IMR-90 (cell line): Measurements from ENCODE around the gene RNF40. TPM values are rescaled to one million over a fixed set of nuclear protein-coding genes. Genes with fewer than 3 reads are reported as not detected.

Source experiments
- ATAC-seq: fragments of 200-7000 bp; cut with Tn5 transposase; 2 replicates; pipeline ENCODE4 v1.9.1; 2020; ENCODE audit warnings: low read depth, mild to moderate bottlenecking, moderate library complexity
- BruUV-seq: library from RNA; stranded (reverse); fragments of 400-500 nt; replicated peaks from 2 replicates; lab custom pipeline; 2021; lab: Mats Ljungman, UMichigan
- CTCF ChIA-PET: fragments of 300-600 bp; formaldehyde crosslinking; extraction: SDS; loops from one replicate; lab custom pipeline; 2021; ENCODE audit warnings: antibody characterized with exemption; lab: Yijun Ruan, JAX
- POLR2A ChIA-PET: fragments of 300-600 bp; sonication (Branson Sonifier 250); formaldehyde crosslinking; loops from one replicate; lab custom pipeline; 2022; ENCODE audit warnings: antibody characterized with exemption; ENCODE audit not compliant: unreplicated experiment; lab: Charles Lee
- DNase-seq: peaks from one replicate; pipeline ENCODE4 v3.0.0; 2013
- H2AFZ ChIP-seq: replicated peaks from 2 replicates; pipeline ENCODE3; 2013; ENCODE audit warnings: low read length, mild to moderate bottlenecking; ENCODE audit not compliant: poor library complexity
- H2AK5ac ChIP-seq: 2 replicates; pipeline ENCODE4 v1.6.1; 2013; ENCODE audit warnings: low read depth, low read length, inconsistent platforms
- H2AK9ac ChIP-seq: replicated peaks from 2 replicates; pipeline ENCODE3; 2013; ENCODE audit warnings: mild to moderate bottlenecking, low read depth, low read length, moderate library complexity; ENCODE audit not compliant: poor library complexity
- H2BK120ac ChIP-seq: 2 replicates; pipeline ENCODE4 v1.6.1; 2013; ENCODE audit warnings: low read depth, low read length, inconsistent platforms
- H2BK15ac ChIP-seq: 3 replicates; pipeline ENCODE4 v1.6.1; 2013; ENCODE audit warnings: low read depth, low read length, inconsistent platforms
- H2BK20ac ChIP-seq: 2 replicates; pipeline ENCODE4 v1.6.1; 2013; ENCODE audit warnings: low read depth, mild to moderate bottlenecking, inconsistent platforms, low read length, moderate library complexity
- H2BK5ac ChIP-seq: 2 replicates; pipeline ENCODE4 v1.6.1; 2013; ENCODE audit warnings: mild to moderate bottlenecking, low read depth, low read length, inconsistent platforms; ENCODE audit not compliant: poor library complexity, severe bottlenecking
- H3K14ac ChIP-seq: replicated peaks from 2 replicates; pipeline ENCODE4 v1.6.1; 2013; ENCODE audit warnings: low read depth, low read length, inconsistent platforms
- H3K18ac ChIP-seq: 2 replicates; pipeline ENCODE4 v1.6.1; 2013; ENCODE audit warnings: low read depth, low read length, control low read depth
- H3K23ac ChIP-seq: 2 replicates; pipeline ENCODE4 v1.6.1; 2013; ENCODE audit warnings: low read depth, low read length, inconsistent platforms
- H3K27ac ChIP-seq: 2 replicates; pipeline ENCODE4 v1.5.1; 2013; ENCODE audit warnings: mild to moderate bottlenecking, control low read depth, low read length; ENCODE audit not compliant: insufficient read depth
- H3K27me3 ChIP-seq: 2 replicates; pipeline ENCODE4 v1.6.1; 2013; ENCODE audit warnings: low read length; ENCODE audit not compliant: control insufficient read depth, insufficient read depth
- H3K36me3 ChIP-seq: 2 replicates; pipeline ENCODE4 v1.6.1; 2013; ENCODE audit warnings: low read length, mixed read lengths; ENCODE audit not compliant: control insufficient read depth, insufficient read depth
- H3K4ac ChIP-seq: 2 replicates; pipeline ENCODE4 v1.6.1; 2013; ENCODE audit warnings: low read depth, low read length, inconsistent platforms
- H3K4me1 ChIP-seq: 2 replicates; pipeline ENCODE4 v1.6.1; 2013; ENCODE audit warnings: low read length, mixed read lengths; ENCODE audit not compliant: control insufficient read depth, insufficient read depth
- H3K4me2 ChIP-seq: 2 replicates; pipeline ENCODE4 v1.6.1; 2013; ENCODE audit warnings: low read depth, mild to moderate bottlenecking, control low read depth, low read length, moderate library complexity
- H3K4me3 ChIP-seq: 2 replicates; pipeline ENCODE4 v1.5.1; 2013; ENCODE audit warnings: low read depth, mild to moderate bottlenecking, control low read depth, low read length, moderate library complexity; ENCODE audit not compliant: insufficient read depth
- H3K56ac ChIP-seq: 2 replicates; pipeline ENCODE4 v1.6.1; 2013; ENCODE audit warnings: low read length, inconsistent platforms; ENCODE audit not compliant: insufficient read depth; ENCODE audit errors: extremely low read depth
- H3K79me1 ChIP-seq, 2 experiments: 2 replicates each; pipeline ENCODE4 v1.6.1; 2013; ENCODE audit warnings: low read length in 2 of 2, inconsistent platforms in 1 of 2, low read depth in 1 of 2
- H3K9ac ChIP-seq: 2 replicates; pipeline ENCODE4 v1.6.1; 2013; ENCODE audit warnings: low read depth, low read length, control low read depth
- H3K9me1 ChIP-seq: 2 replicates; pipeline ENCODE4 v1.6.1; 2013; ENCODE audit warnings: low read length, inconsistent platforms; ENCODE audit not compliant: insufficient read depth
- H3K9me3 ChIP-seq: 2 replicates; pipeline ENCODE4 v1.6.1; 2013; ENCODE audit warnings: low read length; ENCODE audit not compliant: control insufficient read depth, insufficient read depth
- H4K20me1 ChIP-seq: 2 replicates; pipeline ENCODE4 v1.6.1; 2013; ENCODE audit warnings: low read length, inconsistent platforms; ENCODE audit not compliant: insufficient read depth
- H4K5ac ChIP-seq: 2 replicates; pipeline ENCODE4 v1.6.1; 2013; ENCODE audit warnings: mild to moderate bottlenecking, low read depth, low read length, control low read depth
- H4K8ac ChIP-seq, 2 experiments: 2 replicates each; pipeline ENCODE4 v1.6.1; 2013; ENCODE audit warnings: low read depth in 2 of 2, low read length in 2 of 2, control low read depth in 1 of 2, inconsistent platforms in 1 of 2
- H4K91ac ChIP-seq: 2 replicates; pipeline ENCODE4 v1.6.1; 2013; ENCODE audit warnings: low read depth, low read length, inconsistent platforms; ENCODE audit not compliant: insufficient read depth
- BHLHE40 ChIP-seq: fragments of 150-350 bp; IDR thresholded peaks from 2 replicates; pipeline ENCODE4 v1.6.1; 2016; ENCODE audit warnings: mild to moderate bottlenecking, low read depth, low read length
- CHD1 ChIP-seq: IDR thresholded peaks from 2 replicates; pipeline ENCODE4 v1.6.1; 2012; ENCODE audit warnings: low read depth, low read length, improper control_type of control experiment
- CTCF ChIP-seq: conservative IDR thresholded peaks from 2 replicates; pipeline ENCODE4 v1.5.1; 2012; ENCODE audit warnings: mild to moderate bottlenecking, low read depth, low read length, improper control_type of control experiment
- FOS ChIP-seq: fragments of 150-350 bp; IDR thresholded peaks from 2 replicates; pipeline ENCODE4 v1.6.1; 2016; ENCODE audit warnings: low read depth, low read length
- MAFK ChIP-seq: IDR thresholded peaks from 2 replicates; pipeline ENCODE4 v1.6.1; 2012; ENCODE audit warnings: low read depth, low read length, improper control_type of control experiment
- MAZ ChIP-seq: IDR thresholded peaks from 2 replicates; pipeline ENCODE4 v1.6.1; 2012; ENCODE audit warnings: low read depth, mild to moderate bottlenecking, low read length, improper control_type of control experiment, moderate library complexity, borderline replicate concordance
- MXI1 ChIP-seq: IDR thresholded peaks from 2 replicates; pipeline ENCODE4 v1.6.1; 2012; ENCODE audit warnings: low read depth, mild to moderate bottlenecking, low read length, moderate library complexity, borderline replicate concordance
- NFE2L2 ChIP-seq: fragments of 150-350 bp; IDR thresholded peaks from 2 replicates; pipeline ENCODE4 v1.6.1; 2016; ENCODE audit warnings: low read depth, mild to moderate bottlenecking, low read length
- POLR2A ChIP-seq: IDR thresholded peaks from 2 replicates; pipeline ENCODE4 v1.6.1; 2012; ENCODE audit warnings: mild to moderate bottlenecking, low read depth, low read length
- RAD21 ChIP-seq: IDR thresholded peaks from 2 replicates; pipeline ENCODE4 v1.6.1; 2012; ENCODE audit warnings: low read length, improper control_type of control experiment
- RCOR1 ChIP-seq: IDR thresholded peaks from 2 replicates; pipeline ENCODE4 v1.6.1; 2012; ENCODE audit warnings: mild to moderate bottlenecking, low read length, improper control_type of control experiment; ENCODE audit not compliant: insufficient replicate concordance
- RFX5 ChIP-seq: IDR thresholded peaks from 2 replicates; pipeline ENCODE4 v1.8.0; 2012; ENCODE audit warnings: low read depth, mild to moderate bottlenecking, low read length, moderate library complexity
- SMC3 ChIP-seq: fragments of 150-350 bp; IDR thresholded peaks from 2 replicates; pipeline ENCODE4 v1.6.1; 2016; ENCODE audit warnings: low read depth, mild to moderate bottlenecking, antibody characterized with exemption, low read length, moderate library complexity
- WGBS, 2 experiments: methylation state at CpG; one replicate each; pipeline versions ENCODE4 v1.1.5 to v1.1.7; 2013; ENCODE audit warnings: missing lambda C conversion rate in 2 of 2; ENCODE audit not compliant: insufficient read length in 1 of 2; ENCODE audit errors: extremely low coverage in 2 of 2; 5-methylcytosine and 5-hydroxymethylcytosine counted together
- dilution Hi-C: fragments of 300-500 bp; cut with HindIII; formaldehyde crosslinking; loops from one replicate; pipeline ENCODE4 v1.14.3; 2018; ENCODE audit warnings: low sequenced_read_pairs; ENCODE audit not compliant: unreplicated experiment
- in situ Hi-C: fragments of 300-500 bp; cut with MboI; formaldehyde crosslinking; loops from 3 replicates; pipeline ENCODE4 v1.14.3; 2019; ENCODE audit warnings: low sequenced_read_pairs, inconsistent platforms, mixed read lengths
- intact Hi-C: fragments of 100-400 bp; cut with micrococcal nuclease; formaldehyde crosslinking; loops from 2 replicates; pipeline ENCODE4 v1.10.0; 2022
- polyA plus RNA-seq, 3 experiments: library from polyadenylated mRNA; depleted of rRNA; stranded (reverse); fragments of >200 nt; gene quantifications; 2 replicates each; pipeline ENCODE4 v1.2.3, GENCODE V29; 2012; ENCODE audit warnings: low replicate concordance in 1 of 3
- total RNA-seq: library from RNA; depleted of rRNA; stranded (reverse); fragments of >200 nt; gene quantifications from 2 replicates; pipeline ENCODE4 v1.2.3, GENCODE V29; 2012

Gene RNF40
- total and polyA plus RNA-seq, 2 of the 4 experiments (the other 2 are of a cell fraction): 46.7 to 72.4 TPM

- in situ Hi-C loops (no loop called here), intact Hi-C loops (no loop called here), dilution Hi-C loops (no loop called here)
- H4K5ac ChIP-seq: no peak overlapping the region
- no peak overlapping the region for H2BK5ac ChIP-seq
- peaks cover 68% of the 10 kb centered on the region for H3K36me3 ChIP-seq
- no peak overlapping the region for H3K9ac ChIP-seq
- BruUV-seq: no TSS peak
- ChIA-PET POLR2A (no interaction called here), CTCF (no interaction called here)
- H4K8ac ChIP-seq: no peak overlapping the region
- no peak overlapping the region for H3K18ac ChIP-seq
- no peaks in the 10 kb centered on the region for H3K9me3 ChIP-seq
- H3K9me1 ChIP-seq: no peaks in the 10 kb centered on the region
- H3K4ac ChIP-seq: no peak overlapping the region
- peaks cover 39 to 52% of the 10 kb centered on the region in 2 experiments for H3K79me1 ChIP-seq
- H3K27ac ChIP-seq: no peak overlapping the region
- no peak overlapping the region for H2AK5ac ChIP-seq
- ATAC-seq (no peak), DNase-seq (no peak)
- WGBS, 2 experiments: 97% methylated on average over 5 of the region's 10 CpGs; no CpG with 5 or more reads in 1 of the 2 experiments
- no peak overlapping the region for H3K4me2 ChIP-seq
- H2BK15ac ChIP-seq: no peak overlapping the region
- no peak overlapping the region for H3K4me3 ChIP-seq
- H3K4me1 ChIP-seq: no peaks in the 10 kb centered on the region
- H3K56ac ChIP-seq: no peak overlapping the region
- TF ChIP-seq MXI1 (no peak), BHLHE40 (no peak), NFE2L2 (no peak), MAFK (no peak), FOS (no peak), RFX5 (no peak), CTCF (no peak), RCOR1 (no peak), RAD21 (no peak), CHD1 (no peak), POLR2A (no peak), MAZ (no peak), SMC3 (no peak)
- peaks cover 11% of the 10 kb centered on the region for H4K20me1 ChIP-seq
- H3K27me3 ChIP-seq: no peaks in the 10 kb centered on the region
- no peak overlapping the region for H2BK20ac ChIP-seq
- H3K23ac ChIP-seq: no peak overlapping the region
- no peak overlapping the region for H3K14ac ChIP-seq
- no peak overlapping the region for H4K91ac ChIP-seq
- H2AK9ac ChIP-seq: no peak overlapping the region
- no peak overlapping the region for H2BK120ac ChIP-seq
- H2AFZ ChIP-seq: no peak overlapping the region
Observed at GRCh38 chr16:30722916-30723315, 39.2 kb upstream of the RNF40 start.
